ENCODE measurements around the gene ITGB8.

Gene ITGB8

GRCh38 chr7:20432071-20432470 lies 101.4 kb downstream of the ITGB8 start:
- in situ Hi-C loops (cut with MboI; ENCODE audit: low pct_unique_long_range_greater_than_20kb, low sequenced_read_pairs, unreplicated experiment), result no loop called here
- TF ChIP-seq, protein P1, sequence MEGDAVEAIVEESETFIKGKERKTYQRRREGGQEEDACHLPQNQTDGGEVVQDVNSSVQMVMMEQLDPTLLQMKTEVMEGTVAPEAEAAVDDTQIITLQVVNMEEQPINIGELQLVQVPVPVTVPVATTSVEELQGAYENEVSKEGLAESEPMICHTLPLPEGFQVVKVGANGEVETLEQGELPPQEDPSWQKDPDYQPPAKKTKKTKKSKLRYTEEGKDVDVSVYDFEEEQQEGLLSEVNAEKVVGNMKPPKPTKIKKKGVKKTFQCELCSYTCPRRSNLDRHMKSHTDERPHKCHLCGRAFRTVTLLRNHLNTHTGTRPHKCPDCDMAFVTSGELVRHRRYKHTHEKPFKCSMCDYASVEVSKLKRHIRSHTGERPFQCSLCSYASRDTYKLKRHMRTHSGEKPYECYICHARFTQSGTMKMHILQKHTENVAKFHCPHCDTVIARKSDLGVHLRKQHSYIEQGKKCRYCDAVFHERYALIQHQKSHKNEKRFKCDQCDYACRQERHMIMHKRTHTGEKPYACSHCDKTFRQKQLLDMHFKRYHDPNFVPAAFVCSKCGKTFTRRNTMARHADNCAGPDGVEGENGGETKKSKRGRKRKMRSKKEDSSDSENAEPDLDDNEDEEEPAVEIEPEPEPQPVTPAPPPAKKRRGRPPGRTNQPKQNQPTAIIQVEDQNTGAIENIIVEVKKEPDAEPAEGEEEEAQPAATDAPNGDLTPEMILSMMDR (IDR thresholded peaks at IDR 0.05; ENCODE audit: extremely low read depth, insufficient read depth, missing control alignments), result no peak
- no peak for DNase-seq (ENCODE audit: low spot score)

- TF ChIP-seq, protein P1 (IDR thresholded peaks at IDR 0.05; ENCODE audit: extremely low read depth, insufficient read depth, missing control alignments), result no peak
- DNase-seq (ENCODE audit: low spot score), result no peak
- in situ Hi-C loops (cut with MboI; ENCODE audit: low pct_unique_long_range_greater_than_20kb, low sequenced_read_pairs, unreplicated experiment), result no loop called here
These were observed 104.6 kb downstream of the ITGB8 start for GRCh38 chr7:20435305-20435704.

DNA sequence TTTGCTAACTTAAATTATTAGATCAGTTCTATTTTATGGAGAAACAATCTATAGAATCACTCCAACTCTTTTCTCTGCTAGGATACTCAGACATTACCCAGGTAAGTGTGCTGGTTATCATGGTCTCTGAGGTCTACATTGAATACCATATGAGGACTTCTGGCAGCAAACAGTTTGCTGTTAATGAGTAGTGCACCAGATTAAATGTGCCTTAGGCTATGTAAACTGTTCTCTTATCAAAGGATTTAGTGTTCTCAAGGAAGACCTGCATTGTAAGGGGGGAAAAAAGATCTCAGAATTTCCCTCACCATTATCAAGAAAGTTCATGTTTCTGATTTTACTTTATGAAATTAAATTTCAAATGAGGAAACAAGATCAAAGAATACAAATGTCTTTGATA lies 107.5 kb downstream of the ITGB8 start:
- TF ChIP-seq, protein P1 (IDR thresholded peaks at IDR 0.05; ENCODE audit: extremely low read depth, insufficient read depth, missing control alignments), result no peak
- DNase-seq (ENCODE audit: low spot score), result no peak
- in situ Hi-C loops (cut with MboI; ENCODE audit: low pct_unique_long_range_greater_than_20kb, low sequenced_read_pairs, unreplicated experiment), result no loop called here

DNA sequence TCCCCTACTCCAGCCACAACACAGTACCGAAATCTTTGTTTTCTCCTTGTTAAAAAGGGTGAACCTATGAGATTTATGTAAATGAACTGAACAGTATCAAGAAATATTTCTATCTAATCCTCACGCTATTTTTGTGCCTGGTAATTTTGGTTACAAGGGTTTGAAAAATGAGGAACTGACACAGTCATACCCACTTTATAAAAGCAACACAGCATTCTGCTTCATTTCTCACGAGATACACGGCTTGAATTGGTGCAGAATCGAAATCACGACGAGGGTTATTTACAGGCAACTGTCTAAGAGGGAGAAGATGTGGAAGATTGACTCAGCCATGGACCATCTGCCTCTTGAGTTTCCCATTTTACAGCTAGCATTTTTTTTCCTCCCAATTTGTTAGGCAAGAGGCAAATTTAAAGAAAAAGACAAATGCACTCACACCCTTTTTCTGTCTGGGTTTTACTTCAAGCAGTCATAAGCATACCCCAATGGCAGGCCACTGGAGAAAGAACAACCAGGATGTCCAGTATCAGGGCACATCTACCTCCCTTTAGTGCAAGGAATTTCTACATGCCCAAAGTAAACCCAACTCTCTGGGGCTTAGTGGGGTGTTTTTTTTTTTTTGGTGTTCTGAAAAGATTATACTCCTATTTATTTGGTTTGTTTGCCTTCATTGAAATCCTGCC lies 108.1 kb downstream of the ITGB8 start:
- in situ Hi-C loops (cut with MboI; ENCODE audit: low pct_unique_long_range_greater_than_20kb, low sequenced_read_pairs, unreplicated experiment), result no loop called here
- TF ChIP-seq, protein P1 (IDR thresholded peaks at IDR 0.05; ENCODE audit: extremely low read depth, insufficient read depth, missing control alignments), result no peak
- DNase-seq (ENCODE audit: low spot score), result peak; percentile 38

DNA sequence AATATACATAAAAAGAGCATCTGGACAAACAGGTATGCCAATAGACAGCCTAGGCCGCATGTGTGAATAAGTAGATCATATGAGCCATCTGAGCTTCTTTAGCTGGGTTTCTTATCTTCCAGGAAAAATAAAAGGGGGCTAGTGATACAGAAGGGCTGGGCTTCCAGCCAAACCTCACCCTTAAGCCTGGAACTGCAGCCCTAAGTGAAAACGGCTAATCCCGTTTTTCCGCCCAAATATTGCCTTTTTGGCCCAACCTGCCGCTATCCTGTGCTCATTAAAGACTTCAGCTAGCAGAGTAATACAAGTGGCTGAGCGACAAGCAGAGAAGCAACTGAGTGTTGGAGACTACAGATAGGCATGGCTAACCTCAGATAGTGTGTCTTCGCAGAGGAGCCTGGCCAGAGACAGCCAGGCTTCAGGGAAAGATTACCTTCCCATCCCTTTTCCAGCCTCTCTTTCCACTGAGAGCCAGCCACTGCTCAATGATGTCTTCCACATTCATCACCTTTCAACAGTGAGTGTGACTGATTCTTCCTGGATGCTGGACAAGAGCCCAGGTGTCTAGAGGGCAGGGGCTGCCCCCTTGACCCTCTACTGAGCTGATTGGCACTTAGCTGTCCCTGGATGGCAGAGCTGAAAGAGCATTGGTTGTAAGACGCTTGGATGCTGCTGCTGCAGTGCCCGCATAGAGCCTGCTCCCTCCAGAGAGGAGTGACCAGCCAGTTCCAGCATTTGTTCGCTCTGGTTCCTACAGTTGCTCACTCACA lies 108.9 kb downstream of the ITGB8 start:
- no peak for DNase-seq (ENCODE audit: low spot score)
- TF ChIP-seq, protein P1 (IDR thresholded peaks at IDR 0.05; ENCODE audit: extremely low read depth, insufficient read depth, missing control alignments), result no peak
- in situ Hi-C loops (cut with MboI; ENCODE audit: low pct_unique_long_range_greater_than_20kb, low sequenced_read_pairs, unreplicated experiment), result no loop called here

- in situ Hi-C loops (cut with MboI; ENCODE audit: low pct_unique_long_range_greater_than_20kb, low sequenced_read_pairs, unreplicated experiment), result no loop called here
- no peak for DNase-seq (ENCODE audit: low spot score)
- TF ChIP-seq, protein P1 (IDR thresholded peaks at IDR 0.05; ENCODE audit: extremely low read depth, insufficient read depth, missing control alignments), result peak; percentile 61
These were observed 109.9 kb downstream of the ITGB8 start for GRCh38 chr7:20440472-20441105.
